GM12878 (cell line): Measurements from ENCODE around the gene ARL11. TPM values are rescaled to one million over a fixed set of nuclear protein-coding genes. Genes with fewer than 3 reads are reported as not detected.

ENCODE experiments used
- FOXK2 ChIP-seq: fragments of 450-650 bp; IDR thresholded peaks from 2 replicates; pipeline ENCODE4 v1.6.1; 2017; ENCODE audit warnings: mild to moderate bottlenecking, moderate library complexity
- IKZF1 ChIP-seq: fragments of 450-650 bp; conservative IDR thresholded peaks from 2 replicates; pipeline ENCODE4 v1.6.1; 2017; ENCODE audit warnings: antibody characterized with exemption, mild to moderate bottlenecking
- ZBTB11 ChIP-seq: fragments of 450-650 bp; formaldehyde crosslinking; IDR thresholded peaks from 2 replicates; pipeline ENCODE4 v1.5.0; 2022; ENCODE audit warnings: mild to moderate bottlenecking, missing genetic modification characterization
- ZNF687 ChIP-seq: fragments of 450-650 bp; IDR thresholded peaks from 2 replicates; pipeline ENCODE4 v1.6.1; 2017; ENCODE audit warnings: mild to moderate bottlenecking, moderate library complexity
- polyA plus RNA-seq, 11 experiments: library from polyadenylated mRNA; depleted of rRNA in 4 of 11; unstranded in 6 of 11; stranded (reverse) in 5 of 11; fragments of >200 nt; fragmentation: Nextera tagmentation in 4 of 11; fragmentation: Illumina TruSeq in 1 of 11; extraction: Ambion mirVana in 4 of 11; extraction: Trizol in 1 of 11; gene quantifications; 1 replicate in 1 of 11; 2 replicates in 10 of 11; pipeline versions ENCODE4 v1.2.1 to v1.2.3, GENCODE V29; 2011 to 2016; ENCODE audit warnings: inconsistent platforms in 2 of 11, missing spikeins in 2 of 11, low read depth in 1 of 11
- total RNA-seq, 4 experiments: library from RNA; depleted of rRNA in 3 of 4; stranded (reverse); fragments of >200 nt in 3 of 4; fragmentation: Illumina TruSeq in 1 of 4; extraction: Trizol in 1 of 4; gene quantifications; 2 replicates each; pipeline versions ENCODE4 v1.2.1 to v1.2.3, GENCODE V29; 2013 to 2021

Gene ARL11
- total and polyA plus RNA-seq, 10 of the 15 experiments (the other 5 are each of a cell fraction or from before 2014, with no cell fraction given) = 2.0 to 7.2 (median 4.4) TPM

- TF ChIP-seq ZNF687 (no peak), IKZF1 (no peak), ZBTB11 (no peak), FOXK2 (no peak)
These were observed 12.3 kb upstream of the ARL11 start (continued) for GRCh38 chr13:49615836-49616675.
